HG02610 (cell line): Measurements from ENCODE around the gene THAP10.
"Not testable (repeated sequence)": the region's sequence is repeated elsewhere in the genome, so short reads cannot be mapped to it uniquely, and the experiment has no call there.

Experiments used
- ATAC-seq: cut with Tn5 transposase; IDR thresholded peaks from one replicate; pipeline ENCODE4 v1.9.1; 2021; ENCODE audit warnings: mild to moderate bottlenecking, moderate library complexity; ENCODE audit not compliant: unreplicated experiment

Gene THAP10

DNA sequence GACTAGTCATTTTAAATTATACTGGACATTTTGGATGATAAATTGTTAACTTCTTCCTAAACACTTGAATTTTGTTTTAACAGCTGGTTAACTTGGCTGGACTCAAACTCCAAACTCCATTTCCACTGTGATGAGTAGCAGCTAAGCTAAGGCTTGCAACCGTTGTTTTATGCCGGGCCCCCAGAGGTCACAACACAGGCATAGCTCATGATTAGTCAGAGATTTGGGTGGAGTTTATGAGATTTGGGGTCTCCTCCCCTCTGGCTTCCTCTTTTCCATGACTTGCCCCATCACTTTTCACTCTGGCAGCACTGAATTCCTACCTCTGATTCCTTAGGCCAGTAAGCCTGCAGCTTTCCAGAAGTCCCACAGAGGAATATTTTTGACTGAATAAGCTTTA lies 12.8 kb downstream of the THAP10 start:
- no peak for ATAC-seq

DNA sequence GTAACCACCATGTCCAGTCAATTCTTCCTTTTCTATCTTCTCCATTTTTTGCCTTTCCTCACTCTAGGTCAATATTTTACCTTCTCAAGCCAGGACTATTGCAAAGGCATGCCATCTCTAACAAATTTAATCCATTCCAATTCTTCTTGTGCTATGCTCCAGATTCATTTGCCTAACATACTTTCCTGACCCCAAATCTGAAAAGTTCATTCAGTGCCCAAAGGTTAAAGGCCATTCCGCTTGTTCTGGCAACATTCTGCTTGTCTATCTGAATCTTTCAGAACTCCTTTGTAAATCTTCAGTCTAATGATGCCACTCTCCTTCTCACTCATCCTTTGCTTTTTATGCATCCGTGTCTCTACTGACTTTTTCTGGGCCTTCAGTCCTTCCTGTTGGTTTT lies 15.6 kb downstream of the THAP10 start:
- no peak for ATAC-seq

- no peak for ATAC-seq
Observed at GRCh38 chr15:70876011-70876410, 16.2 kb downstream of the THAP10 start.

GRCh38 chr15:70875001-70875782 lies 17.0 kb downstream of the THAP10 start:
- ATAC-seq: no peak

DNA sequence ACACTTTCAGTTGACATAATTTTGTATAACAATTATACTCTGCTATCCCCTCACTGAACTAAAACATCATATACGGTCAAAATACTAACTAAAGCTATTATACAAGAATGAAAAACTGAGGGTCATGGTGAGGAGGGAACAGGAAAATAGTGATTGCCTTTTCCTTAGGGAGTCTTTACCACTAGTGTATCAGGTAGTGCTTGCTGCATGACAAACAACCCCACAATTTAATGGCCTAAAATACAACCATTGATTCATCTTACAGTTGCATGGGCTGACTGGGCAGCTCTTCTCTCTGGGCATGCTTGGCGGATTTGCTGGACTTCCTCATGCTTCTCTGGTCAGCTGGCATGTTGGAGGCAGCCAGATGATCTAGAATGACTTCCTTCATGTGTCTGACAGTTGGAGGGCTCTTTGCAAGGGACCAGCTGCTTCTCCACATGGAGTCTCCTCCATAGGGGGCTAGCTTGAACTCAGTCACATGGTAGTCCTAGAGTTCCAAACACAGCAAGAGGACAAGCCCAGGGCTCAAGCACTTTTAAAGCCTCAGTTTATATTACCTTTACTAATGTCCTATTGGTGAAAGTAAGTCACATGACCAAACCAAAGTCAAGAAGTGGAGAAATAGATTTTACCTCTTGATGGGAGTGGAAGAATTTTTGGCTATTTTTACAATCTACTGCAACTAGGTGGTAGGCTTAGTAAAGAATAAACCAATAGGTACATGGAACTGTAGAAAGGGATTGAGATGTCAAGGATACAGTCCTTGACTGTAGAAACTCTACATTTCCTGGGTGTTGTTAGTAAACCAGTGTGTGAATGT lies 18.8 kb downstream of the THAP10 start:
- no peak for ATAC-seq

DNA sequence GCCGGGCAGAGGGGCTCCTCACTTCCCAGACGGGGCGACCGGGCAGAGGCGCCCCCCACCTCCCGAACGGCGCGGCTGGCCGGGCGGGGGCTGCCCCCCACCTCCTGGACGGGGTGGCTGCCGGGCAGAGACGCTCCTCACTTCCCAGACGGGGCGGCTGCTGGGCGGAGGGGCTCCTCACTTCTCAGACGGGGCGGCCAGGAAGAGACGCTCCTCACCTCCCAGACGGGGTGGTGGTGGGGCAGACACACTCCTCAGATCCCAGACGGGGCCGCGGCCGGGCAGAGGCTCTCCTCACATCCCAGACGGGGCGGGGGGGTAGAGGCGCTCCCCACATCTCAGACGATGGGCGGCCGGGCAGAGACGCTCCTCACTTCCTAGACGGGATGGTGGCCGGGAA lies 20.7 kb downstream of the THAP10 start:
- ATAC-seq: not testable (repeated sequence)

- no peak for ATAC-seq
Observed at GRCh38 chr15:70870051-70870450, 22.2 kb downstream of the THAP10 start.

GRCh38 chr15:70869346-70869745 lies 22.9 kb downstream of the THAP10 start:
- ATAC-seq: no peak

DNA sequence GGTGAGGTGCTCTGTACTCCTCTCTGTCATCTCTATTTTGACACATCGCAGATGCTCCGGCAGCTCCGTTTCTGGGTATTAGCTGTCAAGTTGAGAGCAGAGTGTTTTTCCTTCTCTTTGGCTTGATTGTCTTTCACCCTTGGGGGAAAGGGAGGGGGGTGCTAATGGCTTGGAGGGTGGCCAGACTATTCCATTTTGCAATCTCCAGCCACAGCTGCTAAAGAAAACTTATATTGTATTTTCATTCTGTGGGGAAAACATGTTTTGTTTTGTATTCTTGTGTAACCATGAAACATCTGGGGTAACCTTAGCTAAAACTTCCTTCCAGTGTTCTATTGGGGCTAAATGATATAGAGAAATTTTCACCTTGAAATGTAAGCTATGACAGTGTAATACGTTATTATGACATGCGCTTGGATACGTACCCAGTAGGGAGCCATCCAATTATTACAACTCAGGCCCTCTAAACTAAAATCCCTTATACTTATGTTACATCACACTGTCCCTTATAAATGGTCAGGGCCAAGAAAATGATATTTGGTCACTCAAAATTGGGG lies 24.2 kb downstream of the THAP10 start:
- ATAC-seq: no peak

- ATAC-seq: no peak
Observed at GRCh38 chr15:70866982-70867641, 25.1 kb downstream of the THAP10 start.

GRCh38 chr15:70863450-70864218 lies 28.6 kb downstream of the THAP10 start:
- no peak for ATAC-seq

GRCh38 chr15:70859998-70860397 lies 32.2 kb downstream of the THAP10 start:
- no peak for ATAC-seq

- no peak for ATAC-seq
Observed at GRCh38 chr15:70859322-70859908, 32.8 kb downstream of the THAP10 start.

DNA sequence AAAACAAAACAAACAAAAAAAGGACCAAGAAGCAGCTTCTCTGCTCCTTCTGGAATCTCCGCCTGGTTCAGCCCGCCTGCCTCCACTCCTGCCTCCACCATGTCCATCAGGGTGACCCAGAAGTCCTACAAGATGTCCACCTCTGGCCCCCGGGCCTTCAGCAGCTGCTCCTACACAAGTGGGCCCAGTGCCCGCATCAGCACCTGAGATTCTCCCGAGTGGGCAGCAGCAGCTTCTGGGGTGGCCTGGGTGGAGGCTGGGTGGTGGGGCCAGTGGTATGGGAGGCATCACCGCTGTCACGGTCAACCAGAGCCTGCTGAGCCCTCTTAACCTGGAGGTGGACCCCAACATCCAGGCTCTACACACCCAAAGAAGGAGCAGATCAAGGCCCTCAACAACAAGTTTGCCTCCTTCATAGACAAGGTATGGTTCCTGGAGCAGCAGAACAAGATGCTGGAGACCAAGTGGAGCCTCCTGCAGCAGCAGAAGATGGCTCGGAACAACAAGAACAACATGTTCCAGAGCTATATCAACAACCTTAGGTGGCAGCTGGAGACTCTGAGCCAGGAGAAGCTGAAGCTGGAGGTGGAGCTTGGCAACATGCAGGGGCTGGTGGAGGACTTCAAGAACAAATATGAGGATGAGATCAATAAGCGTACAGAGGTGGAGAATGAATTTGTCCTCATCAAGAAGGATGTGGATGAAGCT lies 33.5 kb downstream of the THAP10 start:
- ATAC-seq: not testable (repeated sequence)

- ATAC-seq: no peak
Observed at GRCh38 chr15:70857562-70858285, 34.5 kb downstream of the THAP10 start.

GRCh38 chr15:70856884-70857561 lies 35.2 kb downstream of the THAP10 start:
- no peak for ATAC-seq

DNA sequence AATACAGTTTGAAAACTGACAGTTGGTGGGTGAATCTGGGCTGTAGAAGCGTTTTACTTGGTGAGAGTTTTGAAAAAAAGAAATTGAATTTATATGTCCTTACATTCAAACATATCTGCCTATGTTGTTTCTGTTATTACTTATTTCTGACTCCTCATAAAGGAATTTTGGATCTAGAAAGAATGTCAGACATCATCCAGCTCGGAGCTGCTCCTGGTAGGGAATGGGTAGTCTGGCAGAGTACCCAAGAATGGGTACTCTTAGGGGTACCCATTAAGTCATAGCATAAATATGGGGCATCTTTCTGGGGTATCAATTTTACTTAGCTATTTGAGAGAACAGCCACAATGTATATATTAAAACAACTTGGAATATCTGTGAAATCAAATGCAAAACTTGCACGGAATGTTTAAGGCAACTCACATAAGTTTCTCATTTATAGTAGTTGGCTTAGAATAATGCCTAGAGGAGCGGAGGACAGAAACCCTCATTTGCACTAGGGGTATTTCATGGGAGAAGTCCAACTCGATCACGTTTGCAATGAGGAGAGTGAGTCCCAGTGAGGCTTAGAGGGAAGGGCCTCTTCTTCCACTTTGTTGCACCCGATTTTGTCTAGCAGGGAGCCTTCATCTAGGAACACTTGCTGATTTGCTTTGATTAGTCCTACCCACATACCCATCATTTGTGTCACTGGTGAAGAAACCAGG lies 35.9 kb downstream of the THAP10 start:
- no peak for ATAC-seq

GRCh38 chr15:70855764-70856163 lies 36.5 kb downstream of the THAP10 start:
- no peak for ATAC-seq
